Measurements from ENCODE around the gene PIP5KL1.

Gene PIP5KL1

DNA sequence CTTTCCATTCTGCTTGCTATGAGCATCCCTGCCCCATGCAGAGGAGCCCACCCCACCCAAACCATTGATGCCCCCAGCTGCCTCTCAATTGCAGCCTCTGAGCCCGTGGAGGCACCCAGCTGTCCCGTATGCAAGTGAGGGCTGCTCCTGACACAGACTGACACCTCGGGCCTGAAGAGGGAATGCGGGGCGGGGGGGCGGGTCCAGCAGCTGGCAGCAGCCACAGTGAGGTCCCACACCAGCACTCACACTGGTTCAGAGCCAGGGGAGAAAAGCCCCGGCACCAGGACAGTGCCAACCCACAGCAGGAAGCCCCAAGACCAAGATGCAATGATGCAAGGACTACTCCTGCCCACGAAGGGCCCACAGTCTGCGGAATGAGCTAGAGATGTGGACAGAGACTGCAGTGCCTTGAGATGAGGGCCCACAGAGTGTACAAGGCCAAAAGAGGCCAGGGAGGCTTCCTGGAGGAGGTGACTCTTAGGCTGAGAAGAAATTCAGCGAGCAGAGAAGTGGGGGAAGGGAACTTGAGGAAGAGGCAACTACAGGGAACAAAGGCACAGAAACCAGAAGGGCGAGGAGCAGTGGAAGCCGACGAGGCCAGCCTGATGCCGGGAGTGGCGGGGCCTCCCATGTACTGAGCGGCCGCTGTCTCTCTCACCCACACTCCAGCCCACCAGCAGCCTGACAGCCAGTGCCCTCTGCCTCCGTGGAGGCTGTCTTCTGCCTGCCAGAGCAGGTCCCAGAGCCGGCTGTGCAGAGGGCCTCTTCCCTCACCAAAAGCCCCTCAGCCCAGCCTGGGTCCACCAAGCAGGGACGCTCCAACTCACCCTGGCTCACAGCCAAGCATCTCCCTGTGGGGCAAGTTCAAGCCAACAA, 41.0 kb upstream of the PIP5KL1 start:
- no peaks in the 10 kb centered on the region for H3K27me3 ChIP-seq
- TF ChIP-seq, protein P1, sequence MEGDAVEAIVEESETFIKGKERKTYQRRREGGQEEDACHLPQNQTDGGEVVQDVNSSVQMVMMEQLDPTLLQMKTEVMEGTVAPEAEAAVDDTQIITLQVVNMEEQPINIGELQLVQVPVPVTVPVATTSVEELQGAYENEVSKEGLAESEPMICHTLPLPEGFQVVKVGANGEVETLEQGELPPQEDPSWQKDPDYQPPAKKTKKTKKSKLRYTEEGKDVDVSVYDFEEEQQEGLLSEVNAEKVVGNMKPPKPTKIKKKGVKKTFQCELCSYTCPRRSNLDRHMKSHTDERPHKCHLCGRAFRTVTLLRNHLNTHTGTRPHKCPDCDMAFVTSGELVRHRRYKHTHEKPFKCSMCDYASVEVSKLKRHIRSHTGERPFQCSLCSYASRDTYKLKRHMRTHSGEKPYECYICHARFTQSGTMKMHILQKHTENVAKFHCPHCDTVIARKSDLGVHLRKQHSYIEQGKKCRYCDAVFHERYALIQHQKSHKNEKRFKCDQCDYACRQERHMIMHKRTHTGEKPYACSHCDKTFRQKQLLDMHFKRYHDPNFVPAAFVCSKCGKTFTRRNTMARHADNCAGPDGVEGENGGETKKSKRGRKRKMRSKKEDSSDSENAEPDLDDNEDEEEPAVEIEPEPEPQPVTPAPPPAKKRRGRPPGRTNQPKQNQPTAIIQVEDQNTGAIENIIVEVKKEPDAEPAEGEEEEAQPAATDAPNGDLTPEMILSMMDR (IDR thresholded peaks at IDR 0.05): no peak
- intact Hi-C loops (cut with DNase I; ENCODE audit: low total_unique reads): no loop called here
- DNase-seq: no peak
- H3K36me3 ChIP-seq: no peaks in the 10 kb centered on the region
- H3K9me3 ChIP-seq: no peaks in the 10 kb centered on the region
- H3K27ac ChIP-seq: peak overlapping the region; percentile 94
- peaks cover 18 to 100% (median 95%) of the 10 kb centered on the region in 4 donors for H3K4me1 ChIP-seq
- H3K4me3 ChIP-seq: no peak overlapping the region

DNA sequence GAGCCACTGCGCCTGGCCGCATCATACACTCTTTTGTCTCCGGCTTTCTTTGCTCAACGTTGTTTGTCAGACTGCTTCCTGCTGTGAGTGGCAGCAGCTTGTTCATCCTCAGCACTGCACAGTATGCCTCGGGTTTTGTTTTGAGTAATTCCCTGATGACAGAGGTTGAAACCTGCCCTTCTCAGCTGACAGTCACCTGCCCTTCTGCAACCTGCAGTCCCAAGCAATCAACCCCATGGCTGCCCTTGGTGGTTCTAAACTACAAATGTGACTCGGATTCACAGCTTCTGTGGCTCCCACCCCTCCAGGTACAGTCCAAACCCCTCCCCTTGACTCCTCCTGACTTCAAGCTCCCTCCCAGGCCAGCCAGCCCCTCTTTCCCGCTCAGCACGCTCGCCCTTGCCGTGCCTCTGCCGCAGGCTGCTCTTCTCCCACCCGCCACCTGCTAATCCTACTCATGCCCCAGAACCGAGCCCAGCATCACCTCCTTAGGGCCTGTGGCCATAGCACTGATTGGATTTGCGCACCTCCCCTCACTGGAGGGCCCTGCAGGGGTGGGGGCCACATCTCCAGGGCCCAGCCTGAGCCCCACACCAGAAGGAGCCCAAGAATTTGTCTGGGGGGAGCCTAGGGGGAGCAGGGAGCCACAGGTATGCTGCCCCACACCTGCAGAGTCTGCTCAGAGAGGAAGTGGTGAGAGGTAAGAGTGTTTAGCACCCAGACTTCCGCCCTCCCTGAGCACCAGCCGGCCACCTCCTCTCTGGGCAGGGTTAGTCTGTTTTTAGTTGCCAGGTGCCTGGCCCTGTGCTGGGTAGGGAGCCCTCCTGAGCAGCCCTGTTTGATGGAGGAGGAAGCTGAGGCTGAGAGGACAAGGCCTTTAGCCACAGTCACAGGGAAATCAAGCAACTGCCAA, 40.1 kb upstream of the PIP5KL1 start:
- intact Hi-C loops (cut with DNase I; ENCODE audit: low total_unique reads): no loop called here
- DNase-seq: no peak
- peaks cover 21 to 100% (median 96%) of the 10 kb centered on the region in 4 donors for H3K4me1 ChIP-seq
- no peaks in the 10 kb centered on the region for H3K36me3 ChIP-seq
- no peaks in the 10 kb centered on the region for H3K9me3 ChIP-seq
- TF ChIP-seq, protein P1 (IDR thresholded peaks at IDR 0.05): no peak
- H3K4me3 ChIP-seq: no peak overlapping the region
- peak overlapping the region; percentile 94 for H3K27ac ChIP-seq
- no peaks in the 10 kb centered on the region for H3K27me3 ChIP-seq

DNA sequence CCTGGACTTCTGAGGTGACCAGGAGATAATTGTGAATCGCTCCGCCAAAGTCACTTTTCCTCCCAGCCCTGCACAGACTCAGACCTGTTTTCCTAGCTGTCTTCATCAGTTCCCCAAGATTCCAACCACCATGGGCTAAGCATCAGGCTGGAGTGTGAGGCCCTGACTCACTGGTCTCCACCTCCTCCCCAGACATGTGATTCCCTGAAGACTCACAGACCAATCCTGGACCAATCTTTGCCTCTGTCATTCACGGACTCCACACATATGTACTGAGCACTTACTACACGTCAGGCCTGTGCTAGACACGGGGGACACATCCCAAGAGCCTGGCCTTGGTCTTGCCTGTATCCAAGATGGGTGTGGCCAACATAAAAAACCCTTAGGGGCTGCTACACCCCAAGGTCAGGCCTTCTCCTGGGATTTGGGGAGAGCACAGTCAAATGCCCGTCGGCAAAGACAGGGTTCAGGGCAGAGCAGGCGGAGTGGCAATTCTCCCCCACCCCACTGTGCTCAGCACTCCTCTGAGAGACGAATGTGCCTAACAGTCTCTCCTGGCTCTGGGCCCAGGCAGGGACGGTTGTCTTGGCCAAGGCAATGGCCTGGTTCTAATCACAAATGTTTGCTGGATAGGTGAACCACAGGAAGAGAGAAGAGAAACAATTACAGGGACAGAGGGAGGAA, 38.3 kb upstream of the PIP5KL1 start:
- no peaks in the 10 kb centered on the region for H3K27me3 ChIP-seq
- TF ChIP-seq, protein P1 (IDR thresholded peaks at IDR 0.05): no peak
- H3K27ac ChIP-seq: peak overlapping the region; percentile 94
- H3K36me3 ChIP-seq: no peaks in the 10 kb centered on the region
- intact Hi-C loops (cut with DNase I; ENCODE audit: low total_unique reads): no loop called here
- peak; percentile 70 to 81 for DNase-seq
- no peak overlapping the region for H3K4me3 ChIP-seq
- peaks cover 18 to 100% (median 96%) of the 10 kb centered on the region in 4 donors for H3K4me1 ChIP-seq
- H3K9me3 ChIP-seq: no peaks in the 10 kb centered on the region

DNA sequence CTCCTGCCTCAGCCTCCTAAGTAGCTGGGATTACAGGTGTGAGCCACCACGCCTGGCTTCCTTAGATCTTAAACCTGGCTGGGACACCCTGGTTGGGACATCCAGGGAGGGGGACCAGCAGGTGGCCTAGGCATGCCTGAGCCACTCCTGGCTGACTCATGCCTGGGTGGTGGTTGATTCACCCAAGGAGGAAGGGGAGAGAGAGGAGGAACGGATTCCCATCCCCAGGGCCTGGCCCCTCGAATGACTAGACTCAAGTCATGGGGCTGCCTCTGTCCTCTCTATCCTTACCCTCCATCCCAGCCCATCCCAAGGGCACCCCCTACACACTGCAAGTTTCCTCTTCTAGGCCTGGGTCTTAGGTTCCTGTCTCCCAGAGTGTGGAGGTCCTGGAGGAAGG, 37.5 kb upstream of the PIP5KL1 start:
- no peak for DNase-seq
- TF ChIP-seq, protein P1 (IDR thresholded peaks at IDR 0.05): no peak
- H3K4me3 ChIP-seq: no peak overlapping the region
- no peaks in the 10 kb centered on the region for H3K36me3 ChIP-seq
- no peaks in the 10 kb centered on the region for H3K9me3 ChIP-seq
- H3K4me1 ChIP-seq: peaks cover 25 to 100% (median 96%) of the 10 kb centered on the region in 4 donors
- intact Hi-C loops (cut with DNase I; ENCODE audit: low total_unique reads): no loop called here
- H3K27me3 ChIP-seq: no peaks in the 10 kb centered on the region
- peak overlapping the region; percentile 94 for H3K27ac ChIP-seq

DNA sequence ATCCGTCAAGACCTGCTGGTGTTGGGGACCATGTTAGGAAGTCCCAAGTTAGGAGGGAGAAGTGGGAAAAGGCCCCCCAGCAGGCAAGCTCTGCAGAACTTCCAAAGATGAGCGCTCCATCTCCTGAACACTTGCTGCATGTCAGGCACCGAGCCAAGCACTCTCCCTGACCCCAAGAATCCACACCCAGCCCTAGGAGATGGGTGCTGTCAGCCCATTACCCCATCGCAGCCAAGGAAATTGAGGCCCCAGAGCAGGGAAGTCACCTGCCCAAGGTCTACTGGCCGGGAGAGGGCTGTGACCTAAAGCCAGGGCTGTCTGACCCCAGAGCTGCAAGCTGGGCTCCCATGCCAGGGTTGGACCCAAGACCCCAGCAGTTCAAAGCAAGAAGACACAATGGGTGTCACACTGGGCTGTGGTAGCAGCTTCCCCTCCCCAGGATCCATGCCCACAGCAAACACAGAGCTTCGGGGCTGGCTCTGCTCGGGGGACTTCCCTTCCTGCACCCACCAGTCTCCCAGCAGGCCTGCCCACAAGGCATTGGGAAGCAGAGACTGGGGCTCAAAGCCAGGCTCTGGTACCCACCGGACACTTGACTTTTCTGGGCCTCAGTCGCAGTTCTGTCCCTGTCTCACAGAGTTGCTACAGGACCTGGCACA, 36.7 kb upstream of the PIP5KL1 start:
- Histone ChIP-seq H3K4me3 (no peak overlapping the region), H3K4me1 (peaks cover 23 to 100% (median 96%) of the 10 kb centered on the region in 4 donors), H3K27me3 (no peaks in the 10 kb centered on the region), H3K9me3 (no peaks in the 10 kb centered on the region), H3K27ac (peak overlapping the region; percentile 94), H3K36me3 (no peaks in the 10 kb centered on the region)
- DNase-seq: no peak
- intact Hi-C loops (cut with DNase I; ENCODE audit: low total_unique reads): no loop called here
- TF ChIP-seq, protein P1 (IDR thresholded peaks at IDR 0.05): no peak
